COLO668 (cell line): Measurements from ENCODE around the gene CTAGE15.
"Not testable (repeated sequence)": the region's sequence is repeated elsewhere in the genome, so short reads cannot be mapped to it uniquely, and the experiment has no call there.

Experiments
- DNase-seq: peaks from one replicate; lab custom pipeline; 2025; ENCODE audit not compliant: unreplicated experiment; lab: John Stamatoyannopoulos, UW

CTAGE15 gene

DNA sequence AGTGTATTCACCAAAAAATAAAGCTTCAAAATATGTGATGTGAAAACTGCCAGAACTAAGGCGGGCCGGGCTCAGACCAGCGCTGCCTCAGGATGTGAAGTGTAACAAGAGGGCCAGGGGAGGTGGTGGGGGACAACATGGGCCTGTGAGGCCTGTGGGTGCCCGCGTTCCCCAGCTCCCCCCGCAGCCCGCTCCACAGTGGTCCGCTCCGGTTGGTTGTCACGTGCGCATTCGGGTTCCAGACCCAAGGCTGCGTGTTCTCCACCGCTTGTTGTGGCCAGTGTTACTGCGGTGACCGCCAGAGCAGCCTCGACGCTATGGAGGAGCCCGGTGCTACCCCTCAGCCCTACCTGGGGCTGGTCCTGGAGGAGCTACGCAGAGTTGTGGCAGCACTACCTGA lies at the start of gene CTAGE15:
Gene CTAGE15 (plus strand): TSS at position 301 of the 400 bp plus-strand sequence. CDS start 17 bp downstream, at position 318.
- not testable (repeated sequence) for DNase-seq

DNA sequence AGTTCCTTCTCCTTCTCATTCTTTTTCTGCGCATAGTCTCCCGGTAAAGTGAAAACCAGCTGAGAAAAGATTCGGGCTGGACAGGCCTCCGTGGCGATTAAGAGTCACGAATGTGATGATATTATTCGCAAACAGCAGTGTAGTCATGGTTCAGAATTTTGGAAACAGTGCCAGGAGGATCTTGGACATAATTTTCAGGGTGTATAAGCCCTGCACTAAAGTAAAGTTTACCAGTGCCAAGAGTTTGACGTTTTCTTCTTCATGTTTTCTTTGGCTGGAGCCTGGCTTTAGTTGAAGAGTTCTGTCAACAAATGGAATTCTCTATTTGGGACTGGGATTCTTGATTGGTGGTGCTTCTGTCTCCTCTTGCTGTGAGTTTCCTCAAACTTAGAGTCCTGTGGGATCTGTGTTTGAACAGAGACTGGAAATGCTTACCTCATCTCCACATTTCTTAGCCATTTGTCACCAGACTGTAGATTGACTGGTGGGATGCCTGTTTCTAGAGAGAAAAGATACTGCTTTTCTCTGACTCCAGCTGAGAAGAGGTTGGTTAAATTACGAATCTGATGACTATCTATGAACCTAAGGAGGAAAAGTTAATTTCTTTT lies 49.2 kb upstream of the CTAGE15 start:
- not testable (repeated sequence) for DNase-seq

- not testable (repeated sequence) for DNase-seq
These were observed 40.3 kb upstream of the CTAGE15 start for GRCh38 chr7:143531169-143531926.

- not testable (repeated sequence) for DNase-seq
These were observed 39.7 kb upstream of the CTAGE15 start for GRCh38 chr7:143531932-143532331.

GRCh38 chr7:143533213-143533839 lies 38.3 kb upstream of the CTAGE15 start:
- DNase-seq: not testable (repeated sequence)

DNA sequence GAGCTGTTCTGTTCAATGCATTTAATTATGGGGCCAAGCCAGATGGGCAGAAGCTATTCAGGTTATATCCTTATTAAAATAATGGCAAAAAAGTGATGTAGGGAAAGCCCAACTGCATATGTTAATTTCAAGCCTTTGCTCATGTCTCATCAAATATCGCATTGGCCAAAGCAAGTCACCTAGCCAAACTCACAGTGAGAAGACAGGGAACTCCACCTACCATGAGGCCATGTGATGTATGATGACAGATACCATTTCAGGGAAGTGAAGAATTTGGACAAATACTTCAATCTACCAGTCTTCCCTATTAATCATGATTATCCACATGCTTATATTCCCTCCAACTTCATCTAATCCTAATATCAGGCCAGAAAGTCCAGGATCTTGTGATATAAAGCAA lies 35.2 kb upstream of the CTAGE15 start:
- DNase-seq: not testable (repeated sequence)

DNA sequence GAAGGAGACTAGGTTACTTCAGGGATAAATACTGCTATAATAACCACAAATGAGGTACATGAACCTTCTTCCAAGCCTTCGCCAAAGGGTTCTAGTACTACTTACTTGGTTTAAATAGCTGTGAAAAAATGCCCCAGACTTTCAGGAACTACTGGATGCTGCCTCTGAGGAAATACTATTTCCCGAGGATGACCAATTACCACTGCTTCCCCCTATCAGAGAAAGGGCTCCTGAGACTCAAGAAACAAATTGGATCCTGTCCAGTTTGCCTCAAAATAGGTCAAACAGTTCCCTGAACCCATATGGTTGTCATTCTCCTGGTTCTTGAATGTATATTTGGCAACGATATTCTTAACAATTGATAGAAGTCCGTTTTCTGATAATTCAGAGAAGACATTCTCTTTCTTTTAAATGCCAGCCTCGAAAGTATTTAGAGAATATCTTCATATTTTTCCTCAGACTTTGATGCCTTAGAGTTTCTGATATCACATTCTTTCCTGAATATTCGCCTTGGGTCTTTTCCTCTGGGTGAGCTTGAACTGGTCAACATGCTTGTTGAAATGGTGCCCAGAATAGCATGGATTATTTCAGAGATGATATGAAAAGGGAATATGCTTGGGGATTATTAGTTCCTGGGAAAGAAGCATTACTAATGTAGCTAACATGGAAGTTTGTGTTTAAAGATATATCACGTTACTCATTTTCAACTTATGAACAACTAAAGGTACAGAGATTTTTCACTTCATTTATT lies 28.1 kb upstream of the CTAGE15 start:
- not testable (repeated sequence) for DNase-seq

GRCh38 chr7:143555968-143556367 lies 15.6 kb upstream of the CTAGE15 start:
- DNase-seq: not testable (repeated sequence)

- not testable (repeated sequence) for DNase-seq
These were observed 8.3 kb upstream of the CTAGE15 start for GRCh38 chr7:143563306-143563705.

DNA sequence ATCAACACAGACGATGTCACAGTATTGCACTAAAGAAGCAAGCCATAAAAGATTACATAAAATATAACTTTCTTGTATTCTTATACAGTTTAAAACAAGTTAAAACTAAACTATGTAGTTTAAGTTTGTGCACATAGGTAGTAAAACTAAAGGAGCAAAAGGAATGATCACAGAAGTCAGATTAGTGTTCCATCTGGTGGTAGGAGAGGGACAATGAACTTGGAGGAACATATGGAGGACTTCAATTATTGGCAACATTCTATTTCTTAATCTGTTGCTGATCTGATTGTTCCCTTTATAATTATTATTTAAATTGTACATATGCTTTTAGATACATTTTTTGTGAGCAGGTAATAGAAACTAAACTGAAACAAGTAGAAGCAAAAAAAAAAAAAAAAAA lies 5.6 kb upstream of the CTAGE15 start:
- DNase-seq: not testable (repeated sequence)

DNA sequence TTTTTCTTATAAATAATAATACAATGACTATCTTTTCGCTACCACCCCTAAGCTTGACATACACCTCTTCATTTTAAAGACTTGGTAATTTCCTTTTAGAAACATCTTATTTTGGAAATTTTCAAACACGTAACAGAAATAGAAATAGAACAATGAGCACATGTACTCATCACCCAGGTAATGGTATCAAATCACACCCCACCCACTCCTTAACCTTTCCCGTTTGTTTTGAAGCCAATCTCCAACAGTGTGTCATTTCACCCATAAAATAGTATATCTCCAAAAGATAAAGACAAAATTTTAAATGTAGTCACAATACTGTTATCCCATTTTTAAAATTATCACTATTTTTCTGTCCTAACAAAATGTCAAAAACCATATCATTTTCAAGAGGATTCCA lies 16.6 kb downstream of the CTAGE15 start:
- not testable (repeated sequence) for DNase-seq

GRCh38 chr7:143589897-143590296 lies 18.3 kb downstream of the CTAGE15 start:
- not testable (repeated sequence) for DNase-seq

- DNase-seq: not testable (repeated sequence)
These were observed 26.5 kb downstream of the CTAGE15 start for GRCh38 chr7:143598086-143598485.

GRCh38 chr7:143603549-143603948 lies 31.9 kb downstream of the CTAGE15 start:
- not testable (repeated sequence) for DNase-seq

DNA sequence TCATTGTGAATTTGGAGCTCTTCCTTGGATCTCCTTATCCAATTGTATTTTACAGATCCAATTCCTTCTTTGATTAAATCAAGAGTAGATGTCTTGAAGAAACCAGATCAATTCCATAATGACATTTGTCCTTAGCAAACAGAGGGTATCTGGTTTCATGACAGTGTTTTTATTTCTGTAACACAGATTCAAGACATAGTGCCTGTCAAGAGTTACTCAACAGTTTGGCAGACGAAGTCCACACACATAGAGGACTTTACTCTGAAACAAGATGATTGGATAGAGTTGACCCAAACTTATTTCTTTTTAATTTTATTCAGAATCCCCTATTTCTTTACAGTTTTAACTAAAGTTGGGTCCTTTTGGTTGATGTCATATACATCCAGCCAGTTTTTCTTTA lies 34.5 kb downstream of the CTAGE15 start:
- DNase-seq: not testable (repeated sequence)

DNA sequence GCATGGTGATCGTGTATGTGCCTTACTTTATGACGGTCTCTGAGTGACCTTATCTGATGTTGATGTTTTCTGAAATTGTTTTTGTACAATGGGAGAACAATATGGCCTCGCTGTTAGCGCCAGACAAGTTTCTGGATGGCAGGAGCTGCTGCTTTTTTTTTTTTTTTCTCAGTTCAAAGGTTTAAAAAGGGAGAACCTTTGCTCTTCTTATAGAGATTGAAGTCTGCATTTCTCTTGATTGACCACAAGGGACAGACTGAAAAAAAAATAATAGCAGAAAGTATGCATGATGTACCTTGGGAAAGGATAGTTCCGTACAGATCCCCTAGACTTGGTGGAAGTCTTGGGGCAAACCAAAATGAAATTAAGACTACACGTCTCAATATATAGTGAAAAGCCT lies 43.9 kb downstream of the CTAGE15 start:
- DNase-seq: not testable (repeated sequence)

GRCh38 chr7:143617204-143617603 lies 45.6 kb downstream of the CTAGE15 start:
- DNase-seq: not testable (repeated sequence)

DNA sequence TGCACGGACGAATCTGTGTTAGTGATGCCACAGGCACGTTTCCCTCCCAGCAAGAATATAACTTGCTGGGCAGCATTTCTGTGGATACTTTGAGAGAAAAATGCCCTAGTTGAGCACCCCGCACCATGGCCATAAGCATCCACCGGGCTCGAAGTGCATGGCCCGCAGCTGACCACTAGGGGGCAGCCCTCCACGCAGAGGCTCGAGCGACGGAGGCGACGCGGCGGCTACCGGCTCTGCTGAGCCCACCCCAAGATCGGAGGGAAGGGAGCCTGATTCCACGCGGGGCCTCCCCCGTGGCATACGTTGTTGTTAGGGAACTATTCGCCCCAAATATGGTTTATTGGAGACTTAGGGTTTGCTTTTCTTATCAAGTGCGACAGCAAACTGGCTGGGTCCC lies 48.5 kb downstream of the CTAGE15 start:
- DNase-seq: not testable (repeated sequence)

DNA sequence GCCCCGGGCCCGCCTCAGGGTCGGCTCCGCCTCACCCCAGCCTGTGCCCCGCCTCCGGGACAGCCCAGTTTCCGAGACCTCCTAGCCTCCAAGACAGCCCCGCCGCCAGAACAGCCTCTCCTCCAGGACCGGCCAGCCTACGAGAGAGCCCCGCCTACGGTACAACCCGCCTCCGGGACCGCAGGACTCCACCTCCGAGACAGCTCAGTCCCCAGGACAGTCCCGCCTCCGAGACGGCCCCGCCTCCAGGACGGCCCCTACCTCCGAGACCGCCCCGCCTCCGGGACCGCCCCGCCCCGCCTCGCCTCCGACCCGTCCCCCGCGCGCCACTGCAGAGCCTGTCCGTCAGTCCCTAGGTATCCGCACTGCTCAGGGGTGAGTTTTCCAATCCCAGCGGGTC lies 49.0 kb downstream of the CTAGE15 start, which contains the start of gene TCAF2:
Gene TCAF2 (plus strand): TSS at position 329 of the 400 bp plus-strand sequence.
- not testable (repeated sequence) for DNase-seq

DNA sequence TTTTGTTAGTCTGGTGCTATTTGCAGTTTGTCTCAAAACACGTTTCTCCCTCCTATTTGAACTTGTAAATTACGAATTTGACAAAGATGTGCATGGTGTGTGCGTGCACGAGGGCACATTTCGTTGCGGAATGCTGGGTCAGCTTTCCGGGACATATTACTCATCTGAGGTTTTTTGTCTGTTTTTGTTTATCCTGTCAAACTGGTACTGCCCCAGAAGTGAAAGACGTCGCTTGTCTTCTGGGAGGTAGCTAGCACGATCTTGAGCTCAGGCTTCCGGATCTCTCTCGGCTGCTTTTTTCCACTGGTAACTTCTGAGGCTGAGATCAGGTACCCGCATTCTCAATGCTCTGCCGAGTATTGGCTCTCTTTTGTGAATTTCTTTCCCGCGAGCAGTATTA lies 49.6 kb downstream of the CTAGE15 start:
- not testable (repeated sequence) for DNase-seq

DNA sequence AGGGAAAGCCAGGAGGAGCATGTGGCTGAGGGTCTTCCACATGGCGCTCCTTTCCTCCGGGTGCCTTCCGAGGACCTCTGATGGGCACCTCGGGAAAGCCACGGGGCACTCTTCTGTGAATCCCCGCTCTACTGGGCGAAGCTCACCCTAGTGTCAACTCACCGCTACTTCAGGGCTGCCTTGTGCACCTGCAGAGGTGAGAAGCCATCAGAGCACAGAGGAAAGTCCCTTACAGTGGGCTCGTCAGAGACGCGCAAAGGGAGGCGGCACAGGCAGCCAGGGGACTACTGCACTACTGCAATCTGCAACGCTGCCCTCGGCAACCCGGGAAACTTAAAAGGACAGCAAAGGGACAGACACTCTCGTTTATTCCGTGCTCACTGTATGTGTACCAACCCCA lies 50.5 kb downstream of the CTAGE15 start:
- not testable (repeated sequence) for DNase-seq
